ENCODE data around the gene KRT33A.

Gene KRT33A

GRCh38 chr17:41329279-41329948 is 21.2 kb downstream of the KRT33A start:
- DNase-seq (ENCODE audit: low spot score), result no peak

GRCh38 chr17:41328207-41328606 is 22.4 kb downstream of the KRT33A start:
- DNase-seq (ENCODE audit: low spot score), result no peak

- no peak for DNase-seq (ENCODE audit: low spot score)
Observed at GRCh38 chr17:41327411-41328120, 23.1 kb downstream of the KRT33A start.

GRCh38 chr17:41326173-41327145 is 24.2 kb downstream of the KRT33A start:
- peak; percentile 32 for DNase-seq (ENCODE audit: low spot score)

GRCh38 chr17:41325611-41326010 is 25.0 kb downstream of the KRT33A start:
- no peak for DNase-seq (ENCODE audit: low spot score)

GRCh38 chr17:41325126-41325525 is 25.5 kb downstream of the KRT33A start:
- DNase-seq (ENCODE audit: low spot score), result no peak

- peak; percentile 33 for DNase-seq (ENCODE audit: low spot score)
Observed at GRCh38 chr17:41324180-41325075, 26.2 kb downstream of the KRT33A start.

GRCh38 chr17:41322903-41323895 is 27.4 kb downstream of the KRT33A start:
- DNase-seq (ENCODE audit: low spot score), result no peak

GRCh38 chr17:41322094-41322902 is 28.3 kb downstream of the KRT33A start:
- DNase-seq (ENCODE audit: low spot score), result peak; percentile 67

- DNase-seq (ENCODE audit: low spot score), result no peak
Observed at GRCh38 chr17:41318231-41318630, 32.4 kb downstream of the KRT33A start.

- DNase-seq (ENCODE audit: low spot score), result no peak
Observed at GRCh38 chr17:41315814-41316445, 34.7 kb downstream of the KRT33A start.

- DNase-seq (ENCODE audit: low spot score), result no peak
Observed at GRCh38 chr17:41315204-41315794, 35.3 kb downstream of the KRT33A start, which contains the start of gene KRTAP17-1. KRTAP17-1 (minus strand) TSS chr17:41315710; CDS start chr17:41315650, 60 bp downstream.

- no peak for DNase-seq (ENCODE audit: low spot score)
Observed at GRCh38 chr17:41311111-41311510, 39.5 kb downstream of the KRT33A start.

- DNase-seq (ENCODE audit: low spot score), result peak; percentile 72
Observed at GRCh38 chr17:41308918-41309359, 41.7 kb downstream of the KRT33A start, which contains the start of gene KRTAP16-1. KRTAP16-1 (minus strand) TSS chr17:41309309; CDS start chr17:41309253, 56 bp downstream.

- DNase-seq (ENCODE audit: low spot score), result peak; percentile 90
Observed at GRCh38 chr17:41308251-41308917, 42.2 kb downstream of the KRT33A start.

- peak; percentile 7 for DNase-seq (ENCODE audit: low spot score)
Observed at GRCh38 chr17:41307647-41308046, 43.0 kb downstream of the KRT33A start.

GRCh38 chr17:41304091-41304490 is 46.5 kb downstream of the KRT33A start:
- no peak for DNase-seq (ENCODE audit: low spot score)
